Neural cell (in vitro differentiated cells): ENCODE results near the gene WASHC3.

Experiments
- EP300 ChIP-seq: fragments of 450-650 bp; conservative IDR thresholded peaks from 2 replicates; pipeline ENCODE4 v1.6.1; 2014; ENCODE audit warnings: antibody characterized with exemption, mild to moderate bottlenecking, moderate library complexity; ENCODE audit not compliant: poor library complexity, severe bottlenecking
- POLR2AphosphoS5 ChIP-seq: IDR thresholded peaks from 2 replicates; pipeline ENCODE4 v1.6.1; 2012
- SMC3 ChIP-seq: fragments of 450-650 bp; conservative IDR thresholded peaks from 2 replicates; pipeline ENCODE4 v1.6.1; 2014; ENCODE audit warnings: antibody characterized with exemption, mild to moderate bottlenecking, moderate library complexity; ENCODE audit not compliant: poor library complexity
- TF ChIP-seq, protein P1 (sequence below): fragments of 450-650 bp; IDR thresholded peaks from 2 replicates; pipeline ENCODE4 v1.5.1; 2014; ENCODE audit warnings: antibody characterized with exemption, mild to moderate bottlenecking, moderate library complexity; ENCODE audit not compliant: poor library complexity, severe bottlenecking

DNA sequence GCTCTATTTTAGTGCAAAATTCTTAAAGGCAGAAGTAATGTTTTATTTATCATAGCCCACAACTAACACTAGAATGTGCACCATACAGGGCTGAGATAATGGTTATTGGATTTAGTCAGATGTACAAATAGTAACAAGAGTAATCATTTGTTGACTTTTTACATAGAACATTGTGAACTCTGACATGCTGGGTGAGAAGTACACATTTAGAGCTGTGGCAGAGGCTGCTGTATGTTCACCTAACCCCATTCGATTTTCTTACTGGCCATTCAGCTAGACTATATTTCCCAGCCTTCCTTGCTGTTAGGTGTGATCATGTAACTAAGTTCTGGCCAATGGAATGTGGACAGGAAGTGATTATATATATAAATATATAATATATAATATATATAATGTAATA, 95.3 kb downstream of the WASHC3 start:
- no peak for TF ChIP-seq POLR2AphosphoS5
- TF ChIP-seq, protein P1, sequence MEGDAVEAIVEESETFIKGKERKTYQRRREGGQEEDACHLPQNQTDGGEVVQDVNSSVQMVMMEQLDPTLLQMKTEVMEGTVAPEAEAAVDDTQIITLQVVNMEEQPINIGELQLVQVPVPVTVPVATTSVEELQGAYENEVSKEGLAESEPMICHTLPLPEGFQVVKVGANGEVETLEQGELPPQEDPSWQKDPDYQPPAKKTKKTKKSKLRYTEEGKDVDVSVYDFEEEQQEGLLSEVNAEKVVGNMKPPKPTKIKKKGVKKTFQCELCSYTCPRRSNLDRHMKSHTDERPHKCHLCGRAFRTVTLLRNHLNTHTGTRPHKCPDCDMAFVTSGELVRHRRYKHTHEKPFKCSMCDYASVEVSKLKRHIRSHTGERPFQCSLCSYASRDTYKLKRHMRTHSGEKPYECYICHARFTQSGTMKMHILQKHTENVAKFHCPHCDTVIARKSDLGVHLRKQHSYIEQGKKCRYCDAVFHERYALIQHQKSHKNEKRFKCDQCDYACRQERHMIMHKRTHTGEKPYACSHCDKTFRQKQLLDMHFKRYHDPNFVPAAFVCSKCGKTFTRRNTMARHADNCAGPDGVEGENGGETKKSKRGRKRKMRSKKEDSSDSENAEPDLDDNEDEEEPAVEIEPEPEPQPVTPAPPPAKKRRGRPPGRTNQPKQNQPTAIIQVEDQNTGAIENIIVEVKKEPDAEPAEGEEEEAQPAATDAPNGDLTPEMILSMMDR, result no peak
- TF ChIP-seq SMC3, result no peak
- TF ChIP-seq EP300, result no peak
